T-helper 1 cell treated with Interleukin-12 subunit alpha and Interleukin-12 subunit beta and Interleukin-4 antibody, amounts not matched to agents 30 ng/mL and 1 ng/mL, for 36 hours (primary cell): ENCODE results near the gene ZFPL1. TPM values are rescaled to one million over a fixed set of nuclear protein-coding genes. Genes with fewer than 3 reads are reported as not detected.

Source experiments
- intact Hi-C: fragments of 100-400 bp; cut with micrococcal nuclease; formaldehyde crosslinking; loops from one replicate; pipeline ENCODE4 v1.15.1; 2024
- total RNA-seq: library from RNA; stranded (reverse); gene quantifications from 2 replicates; pipeline ENCODE4 v1.2.3, GENCODE V29; 2022

The ZFPL1 gene
- total RNA-seq, result 31.2 and 33.9 TPM in 2 replicates

DNA sequence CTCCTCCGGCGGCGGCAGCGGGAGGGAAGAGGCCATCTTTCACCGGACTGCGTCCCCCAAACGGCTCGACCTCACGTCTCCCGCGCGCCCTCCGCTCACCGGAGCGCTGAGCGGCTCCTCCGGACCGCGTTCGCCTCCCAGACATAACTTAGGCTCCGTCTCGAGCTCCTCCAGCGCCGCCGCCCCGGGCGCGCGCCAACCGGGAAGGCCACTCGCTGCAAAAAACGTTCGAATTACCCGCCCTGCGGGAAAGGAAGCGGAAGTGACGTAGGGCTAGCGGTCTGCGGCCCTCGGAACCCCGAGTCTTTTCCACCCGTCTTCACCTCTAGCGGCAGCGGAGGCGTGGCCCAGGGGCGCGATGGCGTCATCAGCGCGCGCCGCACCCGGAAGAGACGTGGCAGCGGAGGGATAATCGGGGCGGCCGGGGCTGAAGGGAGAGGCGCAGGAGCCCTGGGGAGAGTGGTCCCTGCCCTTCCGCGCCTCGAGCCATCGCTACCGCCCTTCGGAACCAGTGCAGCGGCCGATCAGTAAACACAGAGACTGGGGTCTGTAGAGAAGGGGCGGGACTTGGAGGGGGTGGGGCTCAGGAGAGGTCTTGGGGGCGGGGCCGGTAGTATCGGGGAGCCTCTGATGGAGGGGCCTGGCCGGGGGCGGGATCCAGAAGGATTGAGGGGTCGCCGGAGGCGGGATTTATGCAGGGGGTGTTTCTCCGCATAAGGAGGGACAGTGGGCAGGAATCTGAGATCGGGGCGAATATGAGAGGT, at the start of gene ZFPL1, which contains the start of gene CDCA5:
ZFPL1 (plus strand) TSS at position 389 of the 764 bp plus-strand sequence. CDS start 477 bp downstream, outside the sequence.
CDCA5 (minus strand) TSS at position 207 of the 764 bp plus-strand sequence; CDS start at position 145, 62 bp downstream.
- intact Hi-C loops, result loop anchor here (1.0 kb wide), 14 partner anchors 12 to 531 kb away; partner anchors contain the start of genes ATG2A, EHD1, FAU and MRPL49

DNA sequence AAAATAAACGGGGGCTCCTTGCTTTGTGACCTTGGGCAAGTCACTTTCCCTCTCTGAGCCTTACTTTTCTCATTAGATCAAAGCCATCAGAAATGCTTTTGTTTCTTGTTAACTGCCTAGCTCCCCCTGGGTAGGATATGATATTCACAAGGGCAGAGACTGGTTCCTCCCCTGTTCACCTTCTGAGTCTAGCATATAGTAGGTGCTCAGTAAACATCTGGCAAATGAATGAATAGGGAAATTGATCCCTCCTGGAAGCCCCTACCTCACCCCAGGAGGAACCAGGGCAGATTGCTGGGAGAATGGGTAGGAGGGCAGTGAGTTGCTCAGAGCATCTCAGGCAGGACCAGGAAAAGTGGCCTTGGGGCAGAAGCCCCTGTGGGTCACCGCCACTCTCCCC, 49.6 kb upstream of the ZFPL1 start:
- intact Hi-C loops, result no loop called here

DNA sequence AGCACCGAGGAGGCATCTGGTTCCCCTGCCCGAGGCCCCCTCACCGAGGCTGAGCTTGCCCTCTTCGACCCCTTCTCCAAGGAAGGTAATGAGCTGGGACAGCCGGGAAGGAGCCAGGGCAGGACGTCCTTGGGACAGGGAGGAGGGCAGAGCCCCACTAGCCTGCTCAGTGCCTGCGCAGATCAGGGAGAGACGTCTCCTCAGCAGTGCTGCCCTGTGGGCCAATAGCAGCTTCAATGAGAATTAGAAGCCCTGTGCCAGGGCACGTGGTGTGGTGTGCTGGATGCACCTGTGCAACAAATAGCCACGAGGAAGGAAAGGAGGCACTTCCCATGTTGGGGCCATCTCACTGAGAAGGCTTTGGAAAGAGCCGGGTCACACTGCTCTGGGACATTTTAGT, 48.4 kb upstream of the ZFPL1 start:
- intact Hi-C loops, result no loop called here

DNA sequence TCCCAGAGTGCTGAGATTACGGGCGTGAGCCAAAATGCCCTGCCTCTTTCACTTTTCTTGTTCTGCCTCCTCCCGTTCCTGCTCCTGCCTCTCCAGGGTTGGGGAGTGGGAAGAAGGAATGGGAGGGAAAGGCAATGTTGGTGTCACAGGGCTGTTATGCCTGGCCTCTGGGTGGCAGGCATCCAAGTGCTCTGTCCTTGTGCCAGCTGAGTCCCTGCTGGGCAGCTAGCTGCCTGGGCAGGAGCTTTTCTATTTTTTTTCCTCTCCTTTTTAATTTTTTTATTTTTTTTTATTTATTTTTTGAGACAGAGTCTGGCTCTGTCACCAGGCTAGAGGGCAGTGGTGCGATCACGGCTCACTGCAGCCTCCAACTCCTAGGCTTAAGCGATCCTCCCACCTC, 47.1 kb upstream of the ZFPL1 start:
- intact Hi-C loops, result no loop called here

DNA sequence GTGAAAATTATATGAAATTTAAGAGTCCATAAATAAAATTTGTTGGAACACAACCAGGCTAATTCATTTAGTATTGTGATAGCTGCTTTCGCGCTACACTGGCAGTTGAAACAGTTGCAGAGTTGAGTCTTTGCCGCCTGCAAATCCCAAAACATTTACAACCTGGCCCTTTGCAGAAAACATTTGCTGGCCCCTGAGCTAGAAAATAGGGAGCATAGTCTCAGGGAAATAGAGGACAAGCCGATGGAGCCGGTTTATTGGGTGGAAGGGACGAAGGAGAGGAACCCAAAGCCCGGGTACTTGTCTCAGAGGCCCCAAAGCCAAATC, 43.5 kb upstream of the ZFPL1 start:
- intact Hi-C loops, result loop anchor here (1.0 to 2.0 kb wide), 9 partner anchors 13 to 530 kb away; partner anchors contain the start of genes ATG2A, CDCA5, EHD1 and PPP2R5B

DNA sequence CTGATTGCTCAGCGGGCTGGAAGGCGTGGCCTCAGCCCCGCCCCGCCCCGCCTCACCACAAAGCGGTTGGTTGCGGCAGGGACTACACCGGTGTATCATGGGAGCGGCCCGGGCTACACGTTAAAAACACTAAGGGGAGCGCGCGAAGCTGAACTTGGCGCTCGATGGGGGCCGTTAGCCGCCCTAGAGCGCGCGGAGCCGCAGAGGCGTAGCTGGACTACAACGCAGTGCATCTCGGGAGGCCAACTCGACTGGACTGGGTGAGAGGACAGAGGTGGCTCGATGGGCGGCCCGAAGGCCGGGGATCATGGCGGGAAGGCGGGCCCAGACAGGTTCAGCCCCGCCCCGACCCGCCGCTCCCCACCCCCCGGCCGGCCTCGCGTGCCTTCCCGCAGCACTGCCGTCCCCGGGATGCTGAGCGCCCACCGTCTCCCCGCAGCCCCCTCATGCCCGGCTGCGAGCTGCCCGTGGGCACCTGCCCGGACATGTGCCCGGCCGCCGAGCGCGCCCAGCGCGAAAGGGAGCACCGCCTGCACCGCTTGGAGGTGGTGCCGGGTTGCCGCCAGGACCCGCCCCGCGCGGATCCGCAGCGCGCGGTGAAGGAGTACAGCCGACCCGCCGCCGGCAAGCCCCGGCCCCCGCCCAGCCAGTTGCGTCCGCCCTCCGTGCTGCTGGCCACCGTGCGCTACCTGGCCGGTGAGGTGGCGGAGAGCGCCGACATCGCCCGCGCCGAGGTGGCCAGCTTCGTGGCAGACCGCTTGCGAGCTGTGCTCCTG, 43.0 kb upstream of the ZFPL1 start, which contains the start of gene SAC3D1:
SAC3D1 (plus strand) TSS at position 364 of the 776 bp plus-strand sequence; CDS start at position 447, 83 bp downstream.
- intact Hi-C loops, result loop anchor here (1.0 to 2.0 kb wide), 11 partner anchors 14 to 530 kb away; partner anchors contain the start of genes ATG2A, CDCA5, EHD1 and PPP2R5B

DNA sequence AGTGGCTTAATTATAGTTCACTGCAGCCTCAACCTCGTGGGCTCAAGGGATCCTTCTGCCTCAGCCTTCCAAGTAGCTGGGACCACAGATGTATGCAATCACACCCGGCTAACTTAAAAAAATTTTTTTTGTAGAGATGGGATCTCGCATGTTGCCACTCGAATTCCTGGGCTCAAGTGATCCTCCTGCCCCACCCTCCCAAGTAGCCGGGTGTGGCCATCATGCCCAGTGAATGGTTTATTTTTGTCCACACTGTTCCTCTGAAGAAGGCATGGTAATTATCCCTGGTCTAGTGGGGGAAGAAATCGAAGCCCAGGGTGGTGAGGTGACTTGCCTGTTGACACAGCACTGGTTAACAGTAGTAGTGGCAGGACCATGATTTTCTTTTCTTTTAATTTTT, 41.1 kb upstream of the ZFPL1 start:
- intact Hi-C loops, result no loop called here

DNA sequence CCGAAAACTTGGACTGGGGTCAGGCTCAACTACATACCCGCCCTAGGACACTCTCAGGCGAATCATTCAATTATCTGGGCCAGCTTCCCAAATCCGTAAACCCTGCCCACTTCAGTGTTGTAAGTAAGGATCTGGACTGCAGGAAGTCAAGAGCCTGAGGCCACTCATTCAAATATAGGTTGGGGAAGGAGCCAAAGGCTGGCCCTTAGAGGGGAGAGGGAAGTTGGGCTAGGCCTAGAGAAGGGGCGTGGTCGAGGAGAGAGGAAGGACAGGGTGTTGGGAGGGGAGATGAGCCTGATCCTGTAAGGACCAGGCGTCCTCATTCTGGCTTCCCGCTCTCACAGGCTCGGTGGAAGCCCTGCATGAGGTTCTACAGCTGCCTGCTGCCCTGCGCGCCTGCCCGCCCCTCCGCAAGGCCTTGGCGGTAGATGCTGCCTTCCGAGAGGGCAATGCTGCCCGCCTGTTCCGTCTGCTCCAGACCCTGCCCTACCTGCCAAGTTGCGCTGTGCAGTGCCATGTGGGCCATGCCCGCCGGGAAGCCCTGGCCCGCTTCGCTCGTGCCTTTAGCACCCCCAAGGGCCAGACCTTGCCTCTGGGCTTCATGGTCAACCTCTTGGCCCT, 40.0 kb upstream of the ZFPL1 start:
- intact Hi-C loops, result no loop called here

DNA sequence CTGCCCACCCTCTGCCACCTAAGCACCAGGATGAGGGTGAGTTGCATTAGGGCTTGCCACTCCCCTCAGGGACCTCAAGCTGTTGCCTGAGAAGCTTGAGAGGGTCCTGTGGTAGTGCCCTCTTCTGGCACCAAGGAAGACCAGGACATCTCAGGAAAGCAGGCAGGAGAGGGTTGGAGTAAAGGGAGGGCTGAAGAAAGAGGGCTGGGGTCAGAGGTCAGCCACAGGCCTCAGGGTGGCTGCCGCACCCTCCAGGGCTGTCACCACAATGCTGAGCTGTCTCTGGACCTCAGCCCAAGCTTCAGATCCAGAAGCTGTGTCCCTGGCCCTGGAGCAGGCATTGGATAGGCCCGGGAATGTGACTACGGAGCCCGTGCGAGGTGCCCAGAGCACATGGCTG, 39.0 kb upstream of the ZFPL1 start:
- intact Hi-C loops, result no loop called here

DNA sequence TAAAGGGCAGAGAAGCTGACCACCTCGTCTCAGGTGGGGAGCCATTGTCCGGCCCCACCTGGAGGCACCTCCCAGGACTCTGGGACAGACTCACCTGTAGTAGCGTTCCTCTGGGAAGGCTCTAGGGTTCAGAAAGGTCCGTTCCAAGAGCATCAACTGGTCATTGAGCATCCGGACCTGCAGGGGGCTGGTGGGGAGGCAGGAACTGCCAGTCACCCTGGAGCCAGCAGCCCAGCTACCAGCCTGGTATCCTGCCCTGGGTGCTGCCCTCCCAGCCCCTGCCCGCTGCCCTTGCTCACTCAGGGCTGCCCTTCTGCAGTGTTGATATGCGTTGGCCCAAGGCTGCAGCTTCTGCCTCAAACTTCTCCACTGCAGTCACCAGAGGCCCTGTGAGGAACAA, 38.3 kb upstream of the ZFPL1 start:
- intact Hi-C loops, result no loop called here

DNA sequence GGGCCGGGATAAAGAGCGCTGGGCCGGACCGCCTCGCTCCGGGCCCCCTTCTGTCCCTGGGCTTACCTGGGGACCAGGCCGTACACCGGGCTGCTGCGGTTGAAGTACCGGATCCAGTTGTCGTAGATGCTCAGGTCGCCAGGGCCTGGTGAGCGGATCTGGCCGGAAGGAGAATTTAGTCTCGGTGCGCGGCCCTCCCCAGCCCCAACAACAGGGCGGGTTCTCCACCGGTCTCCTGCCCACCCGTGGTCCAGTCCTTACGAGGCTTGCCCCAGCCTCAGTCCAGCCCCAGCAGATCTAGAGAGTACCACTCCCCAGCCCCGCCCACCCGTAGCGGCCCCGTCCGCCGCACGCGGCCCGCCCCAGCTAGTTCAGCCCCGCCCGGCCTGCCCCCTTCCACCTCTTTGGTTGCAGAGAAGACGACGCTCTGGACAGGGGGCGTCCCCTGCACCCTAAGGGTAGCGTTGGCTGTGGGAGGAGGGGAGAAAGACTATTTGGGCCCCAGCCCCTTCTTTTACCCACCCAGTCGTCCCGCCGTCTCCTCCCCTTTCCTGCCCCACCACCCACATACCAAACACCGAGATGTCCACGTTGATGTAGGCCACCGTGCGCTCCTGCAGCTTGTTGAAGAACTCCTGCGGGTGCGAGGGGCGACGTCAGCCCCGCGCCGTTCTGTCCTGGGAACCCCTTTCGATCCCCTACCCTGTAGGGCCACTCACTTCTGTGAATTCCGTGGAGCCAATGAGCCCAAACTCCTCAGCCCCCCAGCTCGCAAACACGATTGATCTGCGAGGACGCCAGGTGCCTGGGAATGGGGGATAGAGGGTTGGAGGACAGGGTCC, 36.2 kb upstream of the ZFPL1 start:
- intact Hi-C loops, result no loop called here

DNA sequence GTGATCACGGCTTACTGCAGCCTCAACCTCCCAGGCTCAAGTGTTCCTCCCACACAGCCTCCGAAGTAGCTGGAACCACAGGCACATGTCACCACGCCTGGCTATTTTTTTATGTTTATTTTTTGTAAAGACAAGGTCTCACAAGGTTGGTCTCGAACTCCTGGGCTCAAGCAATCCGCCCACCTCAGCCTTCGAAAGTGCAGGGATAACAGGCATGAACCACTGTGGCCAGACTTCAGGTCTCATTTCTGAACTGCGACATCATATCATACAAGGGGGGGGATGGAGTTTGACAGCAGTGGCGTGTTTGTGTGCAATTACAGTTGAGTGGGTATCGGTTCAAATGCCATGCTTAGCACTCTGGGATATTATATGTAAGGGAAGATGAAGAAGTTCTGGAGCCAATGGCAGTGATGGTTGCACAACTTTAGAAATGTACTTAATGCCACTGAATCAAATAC, 32.6 kb upstream of the ZFPL1 start:
- intact Hi-C loops, result no loop called here

DNA sequence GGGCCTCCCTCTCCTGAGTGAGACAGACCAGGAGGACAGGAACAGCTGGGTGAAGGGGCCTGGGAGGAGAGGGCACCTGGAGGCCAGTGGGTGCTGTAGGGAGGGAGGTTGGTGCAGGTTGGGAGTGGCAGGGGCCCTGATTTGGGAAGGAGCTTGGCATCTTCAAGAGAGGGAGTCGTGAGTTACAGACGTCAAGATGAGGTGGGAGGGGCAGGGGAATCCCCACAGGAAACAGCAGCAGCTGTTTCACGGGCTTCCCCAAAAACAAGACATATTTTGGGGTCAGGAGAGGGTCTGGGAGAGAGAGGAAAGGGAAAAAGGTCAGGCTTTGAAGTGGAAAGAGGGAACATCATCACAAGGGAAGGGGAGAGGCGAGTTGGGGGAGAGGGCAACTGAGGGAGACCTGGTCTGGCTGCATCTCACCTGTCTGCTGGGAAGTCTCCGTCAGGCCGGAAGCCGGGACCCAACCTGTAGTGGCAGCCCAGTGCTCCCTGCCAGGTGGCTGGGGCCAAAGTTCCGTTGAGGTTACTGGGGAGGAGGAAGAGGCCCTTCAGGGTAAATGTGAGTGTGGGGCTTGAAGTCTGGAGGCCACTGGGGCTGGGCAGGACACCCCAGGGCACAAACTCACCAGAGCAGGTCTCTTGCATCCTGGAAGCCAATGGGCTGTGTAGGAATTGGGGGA, 30.1 kb upstream of the ZFPL1 start:
- intact Hi-C loops, result no loop called here

DNA sequence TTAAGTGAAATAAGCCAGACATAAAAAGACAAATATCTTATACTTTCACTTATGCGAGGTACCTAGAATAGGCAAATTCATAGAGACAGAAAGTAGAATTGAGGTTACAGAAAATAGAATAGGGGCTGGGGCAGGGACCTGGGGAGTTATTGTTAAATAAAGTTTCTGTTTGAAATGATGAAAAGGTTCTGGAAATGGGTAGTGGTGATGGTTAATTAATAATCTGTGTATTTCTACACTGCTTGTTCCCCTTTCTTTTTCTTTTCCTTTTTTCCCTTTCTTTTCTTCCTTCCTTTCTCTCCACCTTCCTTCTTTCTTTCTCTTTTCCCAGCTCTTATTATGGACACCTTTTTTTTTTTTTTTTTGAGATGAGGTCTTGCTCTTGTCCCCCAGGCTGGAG, 28.5 kb upstream of the ZFPL1 start:
- intact Hi-C loops, result no loop called here

DNA sequence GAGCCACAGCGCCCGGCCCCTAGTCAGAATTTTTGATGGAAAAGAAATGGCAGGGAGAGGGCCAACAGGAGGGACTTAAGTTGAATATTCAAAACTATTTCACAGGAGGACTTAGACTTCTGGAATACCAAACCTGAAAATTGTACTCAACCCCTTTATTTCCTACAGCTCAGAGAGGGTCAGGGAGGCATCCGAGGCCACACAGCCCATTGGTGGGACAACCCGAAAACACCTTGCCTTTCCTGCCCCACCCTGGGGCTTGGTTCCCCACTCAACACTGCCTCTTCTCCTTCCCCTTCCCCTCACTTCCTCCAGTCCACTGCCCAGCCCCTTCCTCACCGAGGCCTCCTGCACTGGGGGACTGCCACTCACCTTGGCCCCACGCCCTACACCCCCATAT, 27.0 kb upstream of the ZFPL1 start:
- intact Hi-C loops, result no loop called here

DNA sequence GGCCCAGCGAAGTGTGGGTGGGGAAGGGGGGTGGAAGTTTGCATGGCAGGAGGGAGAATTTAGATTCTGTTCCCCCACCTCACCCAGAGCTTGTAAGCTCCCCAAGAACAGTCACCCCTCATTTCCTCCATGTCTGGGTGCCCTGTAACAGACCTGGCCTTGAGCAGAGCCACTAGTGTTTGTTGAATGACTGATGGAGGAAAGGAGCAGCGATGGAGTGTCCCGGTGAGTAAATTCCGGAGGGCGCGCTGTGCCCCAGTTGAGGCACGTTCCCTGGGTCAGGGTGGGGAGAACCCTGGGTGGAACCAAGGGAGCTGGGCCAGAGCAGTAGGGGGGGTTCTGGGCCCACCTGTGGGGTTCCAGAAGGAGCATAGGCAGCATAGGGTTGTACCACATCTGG, 26.5 kb upstream of the ZFPL1 start:
- intact Hi-C loops, result no loop called here

DNA sequence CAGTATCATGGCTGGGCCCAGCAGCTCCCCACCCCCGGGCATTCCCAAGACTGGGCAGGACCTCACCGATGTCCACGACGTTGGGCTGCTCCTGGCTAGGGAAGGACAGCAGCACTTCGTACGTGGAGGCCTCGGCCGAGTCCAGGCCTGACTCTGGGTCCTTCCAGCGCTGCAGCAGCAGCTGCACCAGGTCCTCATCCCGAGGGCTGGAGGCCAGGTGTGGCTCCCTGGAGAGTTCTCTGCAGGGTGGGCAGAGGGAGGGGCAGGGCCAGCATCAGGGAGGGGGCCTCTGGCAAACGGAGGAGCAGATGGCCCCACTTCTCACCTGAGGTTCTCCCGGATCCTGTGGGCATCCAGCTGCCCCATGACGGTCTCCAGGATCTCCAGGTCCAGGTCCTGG, 26.0 kb upstream of the ZFPL1 start:
- intact Hi-C loops, result no loop called here

DNA sequence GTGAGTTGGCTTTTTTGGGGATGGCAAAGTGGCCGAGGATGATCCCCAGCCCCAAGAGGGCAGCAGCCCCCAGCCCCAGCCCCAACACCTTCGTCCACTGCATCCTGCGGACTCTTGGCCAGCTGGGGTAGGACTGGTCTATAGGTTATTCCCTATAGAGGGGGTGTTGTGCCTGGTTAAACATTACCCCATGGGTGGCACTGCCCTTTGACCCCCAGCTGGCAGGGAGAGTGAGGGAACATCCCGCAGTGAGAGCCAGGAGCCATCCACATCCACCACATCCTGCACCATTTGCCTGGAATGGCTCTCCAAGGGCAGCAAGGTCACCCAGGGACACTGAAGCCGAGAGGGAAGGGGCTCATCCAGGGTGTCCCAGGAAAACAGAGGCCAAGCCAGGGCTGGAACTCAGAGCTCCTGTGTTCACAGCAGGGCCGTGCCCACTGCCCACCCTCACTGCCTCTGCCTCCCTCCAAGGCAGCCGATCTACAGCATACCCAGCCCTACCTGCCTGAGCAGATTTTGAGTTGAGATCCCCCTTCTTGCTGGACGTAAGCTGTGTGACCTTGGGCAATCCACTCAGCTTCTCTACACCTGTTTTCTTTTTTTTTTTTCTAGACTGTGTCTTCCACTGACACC, 25.5 kb upstream of the ZFPL1 start, which contains the start of gene NAALADL1:
NAALADL1 (minus strand) TSS at position 135 of the 636 bp plus-strand sequence; CDS start at position 103, 32 bp downstream.
- intact Hi-C loops, result no loop called here

DNA sequence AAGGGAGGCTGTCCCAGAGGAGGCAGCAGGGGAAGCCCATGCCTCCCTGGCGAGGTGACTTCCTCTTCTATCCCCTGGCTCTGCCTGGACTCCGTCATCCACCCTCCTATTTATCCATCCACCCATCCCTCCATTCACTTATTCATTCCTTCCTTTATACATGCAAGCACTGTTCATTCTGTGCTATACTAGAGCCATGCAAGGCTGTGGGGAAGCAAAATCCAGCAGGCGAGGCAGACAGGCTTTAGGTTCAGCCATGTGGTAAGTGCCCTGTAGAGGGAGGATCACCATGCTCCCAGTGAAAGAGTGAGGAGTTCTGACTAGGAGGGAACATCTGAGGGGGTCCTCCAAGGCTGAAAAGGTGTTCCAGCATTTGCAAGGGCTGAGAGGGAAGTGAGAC, 24.5 kb upstream of the ZFPL1 start:
- intact Hi-C loops, result no loop called here
